H1 (cell line): ENCODE results near the gene SNX25. TPM values are rescaled to one million over a fixed set of nuclear protein-coding genes. Genes with fewer than 3 reads are reported as not detected.
A peak's percentile ranks its signal among the peaks of the same experiment; 100 is the strongest.

Experiments
- CTCF ChIA-PET: fragments of 300-600 bp; sonication (Branson Sonifier 250); formaldehyde crosslinking; loops from one replicate; lab custom pipeline; 2021; ENCODE audit not compliant: partially characterized antibody; lab: Charles Lee
- POLR2A ChIA-PET: fragments of 300-600 bp; sonication (Branson Sonifier 250); formaldehyde crosslinking; loops from one replicate; lab custom pipeline; 2021; ENCODE audit warnings: inconsistent platforms; ENCODE audit not compliant: partially characterized antibody; lab: Charles Lee
- DNase-seq, 2 experiments: peaks; one replicate each; pipeline versions ENCODE4 v3.0.0 to v3.0.0-alpha.2; 2010 to 2022; ENCODE audit warnings: low spot score in 2 of 2, low read depth in 1 of 2, mixed read lengths in 1 of 2
- FAIRE-seq: peaks from 2 replicates; lab custom pipeline; 2011; peaks lifted over from hg19 to GRCh38; lab: Jason Lieb, UNC
- H2AFZ ChIP-seq: 2 replicates; pipeline ENCODE4 v1.8.1; 2012; ENCODE audit warnings: low read length, inconsistent platforms
- H2AK5ac ChIP-seq: 2 replicates; pipeline ENCODE4 v1.6.1; 2013; ENCODE audit warnings: low read depth, low read length
- H2BK120ac ChIP-seq: replicated peaks from 2 replicates; pipeline ENCODE3; 2013; ENCODE audit warnings: low read depth, low read length, inconsistent platforms
- H2BK12ac ChIP-seq: 2 replicates; pipeline ENCODE4 v1.6.1; 2013; ENCODE audit warnings: low read depth, low read length
- H2BK15ac ChIP-seq: 2 replicates; pipeline ENCODE4 v1.6.1; 2013; ENCODE audit warnings: low read length
- H2BK20ac ChIP-seq: 2 replicates; pipeline ENCODE4 v1.6.1; 2013; ENCODE audit warnings: low read length
- H2BK5ac ChIP-seq: 2 replicates; pipeline ENCODE4 v1.6.1; 2013; ENCODE audit warnings: low read depth, low read length
- H3K14ac ChIP-seq: 2 replicates; pipeline ENCODE4 v1.6.1; 2013; ENCODE audit warnings: inconsistent platforms; ENCODE audit not compliant: insufficient read length
- H3K18ac ChIP-seq: 2 replicates; pipeline ENCODE4 v1.6.1; 2013; ENCODE audit warnings: low read length; ENCODE audit errors: extremely low read depth
- H3K23ac ChIP-seq: 2 replicates; pipeline ENCODE4 v1.6.1; 2013; ENCODE audit warnings: inconsistent platforms; ENCODE audit not compliant: insufficient read length
- H3K23me2 ChIP-seq: 2 replicates; pipeline ENCODE4 v1.6.1; 2013; ENCODE audit warnings: low read depth, low read length
- H3K27ac ChIP-seq: 2 replicates; pipeline ENCODE4 v1.6.1; 2011; ENCODE audit warnings: low read depth, low read length, inconsistent platforms
- H3K27me3 ChIP-seq, 4 experiments: replicated peaks in 1 of 4; 1 replicate in 1 of 4; 2 replicates in 3 of 4; pipeline versions ENCODE4 v1.6.1 to v1.8.1; 2011 to 2013; ENCODE audit warnings: low read length in 3 of 4, mild to moderate bottlenecking in 3 of 4, inconsistent platforms in 2 of 4, mixed read lengths in 2 of 4, moderate library complexity in 1 of 4; ENCODE audit not compliant: control insufficient read depth in 3 of 4, insufficient read depth in 3 of 4; ENCODE audit errors: extremely low read depth in 1 of 4
- H3K36me3 ChIP-seq, 4 experiments: 2 replicates each; pipeline versions ENCODE4 v1.6.1 to v1.8.1; 2011 to 2013; ENCODE audit warnings: mild to moderate bottlenecking in 4 of 4, low read length in 3 of 4, moderate library complexity in 2 of 4, control low read depth in 1 of 4, inconsistent platforms in 1 of 4; ENCODE audit not compliant: insufficient read depth in 4 of 4, control insufficient read depth in 2 of 4
- H3K4ac ChIP-seq: replicated peaks from 2 replicates; pipeline ENCODE3; 2013; ENCODE audit warnings: low read length, low read depth, mixed read lengths, inconsistent platforms; ENCODE audit not compliant: insufficient read length
- H3K4me1 ChIP-seq, 4 experiments: replicated peaks in 1 of 4; 1 replicate in 1 of 4; 2 replicates in 3 of 4; pipeline versions ENCODE4 v1.6.1 to v1.8.1; 2011 to 2013; ENCODE audit warnings: low read length in 3 of 4, inconsistent platforms in 2 of 4, mixed read lengths in 1 of 4; ENCODE audit not compliant: insufficient read depth in 4 of 4, control insufficient read depth in 3 of 4
- H3K4me2 ChIP-seq, 2 experiments: 2 replicates each; pipeline versions ENCODE4 v1.6.1 to v1.8.1; 2011 to 2013; ENCODE audit warnings: low read depth in 2 of 2, low read length in 2 of 2, control low read depth in 1 of 2, inconsistent platforms in 1 of 2, mild to moderate bottlenecking in 1 of 2; ENCODE audit not compliant: insufficient read depth in 1 of 2
- H3K4me3 ChIP-seq, 4 experiments: fragments of 200-600, 300-600 bp in 1 of 4; sonication (generic), shearing (Covaris generic), sonication (Bioruptor Twin) in 1 of 4; 2 replicates each; pipeline versions ENCODE4 v1.5.1 to v1.8.1; 2011 to 2016; ENCODE audit warnings: low read length in 4 of 4, low read depth in 3 of 4, control low read depth in 2 of 4, inconsistent platforms in 2 of 4, mild to moderate bottlenecking in 2 of 4, mixed read lengths in 1 of 4, moderate library complexity in 1 of 4; ENCODE audit not compliant: insufficient read depth in 2 of 4; ENCODE audit errors: extremely low read depth in 1 of 4
- H3K56ac ChIP-seq: replicated peaks from 2 replicates; pipeline ENCODE3; 2013; ENCODE audit warnings: low read depth, mild to moderate bottlenecking, mixed read lengths, low read length, inconsistent platforms; ENCODE audit not compliant: insufficient read length
- H3K79me1 ChIP-seq: 2 replicates; pipeline ENCODE4 v1.6.1; 2013; ENCODE audit warnings: low read depth, low read length, control low read depth
- H3K79me2 ChIP-seq, 2 experiments: 2 replicates each; pipeline versions ENCODE4 v1.6.1 to v1.8.1; 2012 to 2013; ENCODE audit warnings: low read length in 2 of 2, mild to moderate bottlenecking in 2 of 2, inconsistent platforms in 1 of 2; ENCODE audit not compliant: insufficient read depth in 2 of 2, control insufficient read depth in 1 of 2
- H3K9ac ChIP-seq, 4 experiments: replicated peaks in 1 of 4; 1 replicate in 1 of 4; 2 replicates in 3 of 4; pipeline versions ENCODE4 v1.6.1 to v1.8.1; 2011 to 2013; ENCODE audit warnings: low read depth in 3 of 4, low read length in 3 of 4, control low read depth in 2 of 4, mild to moderate bottlenecking in 2 of 4, moderate library complexity in 2 of 4, inconsistent platforms in 1 of 4; ENCODE audit errors: extremely low read depth in 1 of 4
- H3K9me3 ChIP-seq, 2 experiments: 2 replicates each; pipeline versions ENCODE4 v1.6.1 to v1.8.1; 2012 to 2013; ENCODE audit warnings: mild to moderate bottlenecking in 2 of 2, moderate library complexity in 2 of 2, control low read depth in 1 of 2, inconsistent platforms in 1 of 2, low read depth in 1 of 2, low read length in 1 of 2, mixed read lengths in 1 of 2; ENCODE audit not compliant: insufficient read depth in 2 of 2
- H4K20me1 ChIP-seq, 2 experiments: replicated peaks in 1 of 2; 2 replicates each; pipeline versions ENCODE3 to v1.8.1; 2011 to 2013; ENCODE audit warnings: inconsistent platforms in 2 of 2, low read length in 2 of 2, mild to moderate bottlenecking in 1 of 2; ENCODE audit not compliant: insufficient read depth in 2 of 2, control insufficient read depth in 1 of 2
- H4K5ac ChIP-seq: 2 replicates; pipeline ENCODE4 v1.6.1; 2013; ENCODE audit warnings: low read length, low read depth, mixed read lengths, inconsistent platforms; ENCODE audit not compliant: insufficient read length
- H4K8ac ChIP-seq: 2 replicates; pipeline ENCODE4 v1.8.0; 2013; ENCODE audit warnings: mild to moderate bottlenecking, moderate library complexity, low read length, inconsistent platforms; ENCODE audit not compliant: insufficient read depth; ENCODE audit errors: extremely low read depth
- H4K91ac ChIP-seq: replicated peaks from 2 replicates; pipeline ENCODE3; 2013; ENCODE audit warnings: low read length, mixed read lengths, inconsistent platforms; ENCODE audit not compliant: insufficient read length
- CEBPB ChIP-seq: IDR thresholded peaks from 2 replicates; pipeline ENCODE4 v1.6.1; 2012; ENCODE audit warnings: low read depth, low read length
- EP300 ChIP-seq, 2 experiments: IDR thresholded peaks; 1 replicate in 1 of 2; 2 replicates in 1 of 2; pipeline ENCODE4 v1.6.1; 2011 to 2012; ENCODE audit warnings: low read depth in 2 of 2, low read length in 2 of 2, mild to moderate bottlenecking in 2 of 2, borderline replicate concordance in 1 of 2, inconsistent platforms in 1 of 2, moderate library complexity in 1 of 2
- HDAC2 ChIP-seq, 2 experiments: fragments of 300-600 bp in 1 of 2; sonication (generic) in 1 of 2; IDR thresholded peaks; 2 replicates each; pipeline ENCODE4 v1.6.1; 2011 to 2012; ENCODE audit warnings: low read depth in 2 of 2, low read length in 2 of 2, mild to moderate bottlenecking in 2 of 2, moderate library complexity in 2 of 2, borderline replicate concordance in 1 of 2, inconsistent platforms in 1 of 2
- MAFK ChIP-seq: IDR thresholded peaks from 2 replicates; pipeline ENCODE4 v1.6.1; 2012; ENCODE audit warnings: low read depth, mild to moderate bottlenecking, improper control_type of control experiment, low read length
- SIN3A ChIP-seq, 2 experiments: IDR thresholded peaks in 1 of 2; conservative IDR thresholded peaks in 1 of 2; 2 replicates each; pipeline ENCODE4 v1.6.1; 2011 to 2012; ENCODE audit warnings: low read length in 2 of 2, improper control_type of control experiment in 1 of 2, low read depth in 1 of 2, mild to moderate bottlenecking in 1 of 2
- SRF ChIP-seq: IDR thresholded peaks from 2 replicates; pipeline ENCODE4 v1.6.1; 2011; ENCODE audit warnings: mild to moderate bottlenecking, low read depth, low read length, moderate library complexity
- SUZ12 ChIP-seq: fragments of 200-600 bp; sonication (generic); IDR thresholded peaks from 2 replicates; pipeline ENCODE4 v1.6.1; 2012; ENCODE audit warnings: mild to moderate bottlenecking, inconsistent platforms, low read length, moderate library complexity, mixed read lengths
- WGBS, 2 experiments: shearing (Covaris generic) in 1 of 2; methylation state at CpG; one replicate each; pipeline versions ENCODE4 v1.1.6 to v1.1.7; 2013 to 2015; ENCODE audit warnings: low lambda C conversion rate in 2 of 2, mixed read lengths in 2 of 2, inconsistent platforms in 1 of 2, low coverage in 1 of 2, missing lambda C conversion rate in 1 of 2; ENCODE audit not compliant: insufficient replicate concordance in 2 of 2, insufficient coverage in 1 of 2, insufficient read length in 1 of 2; ENCODE audit errors: extremely low coverage in 1 of 2, missing lambda C conversion rate in 1 of 2; 5-methylcytosine and 5-hydroxymethylcytosine counted together
- polyA plus RNA-seq, 7 experiments: library from polyadenylated mRNA; depleted of rRNA in 3 of 7; stranded (reverse) in 5 of 7; unstranded in 2 of 7; fragments of >200 nt in 5 of 7; fragments of 200-250 nt in 2 of 7; gene quantifications; 1 replicate in 5 of 7; 2 replicates in 1 of 7; 4 replicates in 1 of 7; pipeline versions ENCODE4 v1.2.1 to v1.2.3, GENCODE V29; 2011 to 2013; ENCODE audit warnings: missing spikeins in 2 of 7, mixed read lengths in 2 of 7
- total RNA-seq: library from RNA; stranded (reverse); fragmentation: NEBNext Ultra II Directional; extraction: Animal tissue kit (Norgen Biotek cat#: 25700); gene quantifications from 2 replicates; pipeline ENCODE4 v1.2.1, GENCODE V29; 2021

Gene SNX25
- total and polyA plus RNA-seq, 2 of the 8 experiments (the other 6 are each of a cell fraction or from before 2014, with no cell fraction given): 5.4 to 19.9 TPM

DNA sequence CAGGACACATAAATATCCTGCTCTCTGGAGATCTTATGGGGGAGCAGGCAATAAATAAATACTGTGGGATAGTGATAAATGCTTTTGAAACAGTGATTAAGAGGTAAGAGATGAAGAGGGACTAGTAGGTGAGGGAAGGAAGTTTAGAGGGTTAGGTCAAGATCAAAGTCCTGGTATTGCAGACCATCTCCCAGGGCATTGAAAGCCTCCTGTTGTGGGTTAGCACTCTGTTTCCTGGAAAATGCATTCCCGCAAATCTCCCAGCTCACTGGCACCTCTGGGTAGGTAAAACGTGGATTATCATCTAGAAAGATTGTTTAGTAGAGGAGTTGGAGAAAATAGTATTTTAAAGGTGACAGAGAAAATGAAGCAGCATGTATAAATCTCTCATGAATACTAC is 2.2 kb downstream of the SNX25 start:
- H3K4me3 ChIP-seq: peak overlapping the region in 2 of 4 experiments; percentile 75 to 86; a peak in 3 of 8 replicates
- FAIRE-seq (no peak), DNase-seq (no peak)
- peaks cover 5 to 17% (median 11%) of the 10 kb centered on the region in 4 experiments; a peak in 5 of 7 replicates for H3K4me1 ChIP-seq
- no peak overlapping the region for H3K14ac ChIP-seq
- no peak overlapping the region for H2BK12ac ChIP-seq
- no peak overlapping the region; the same call in 1 of the 2 replicates for H3K18ac ChIP-seq
- no peak overlapping the region for H3K23ac ChIP-seq
- no peak overlapping the region for H3K9ac ChIP-seq
- H3K4ac ChIP-seq: no peak overlapping the region
- CTCF ChIA-PET: interaction anchor here (1.1 to 1.2 kb wide), 2 partner anchors 10 to 29 kb away, joined by 3 to 5 read pairs; no protein-coding TSS in a partner anchor
- TF ChIP-seq SRF: no peak
- TF ChIP-seq SIN3A (conservative IDR thresholded peaks at IDR 0.05 in 1 of 2, IDR thresholded peaks at IDR 0.05 in 1 of 2; ENCODE audit: low read depth in 1 of 2, low read length in 2 of 2): no peak
- no peak for TF ChIP-seq MAFK
- TF ChIP-seq HDAC2 (IDR thresholded peaks at IDR 0.05; ENCODE audit: borderline replicate concordance in 1 of 2, low read depth in 2 of 2, low read length in 2 of 2): no peak
- no peak for TF ChIP-seq EP300 (IDR thresholded peaks at IDR 0.05; ENCODE audit: borderline replicate concordance in 1 of 2, low read depth in 2 of 2, low read length in 2 of 2)
- no peak for TF ChIP-seq CEBPB
- no peak for TF ChIP-seq SUZ12
- H4K8ac ChIP-seq: no peak overlapping the region
- POLR2A ChIA-PET: interaction anchor here (0.8 to 1.3 kb wide), 2 partner anchors 9 to 102 kb away, joined by 3 to 4 read pairs; no protein-coding TSS in a partner anchor
- H3K27ac ChIP-seq: no peak overlapping the region
- no peaks in the 10 kb centered on the region for H3K36me3 ChIP-seq
- H4K5ac ChIP-seq: no peak overlapping the region
- H2BK5ac ChIP-seq: no peak overlapping the region
- peaks cover 0 to 3% (median 0%) of the 10 kb centered on the region in 4 experiments; a peak in 2 of 7 replicates for H3K27me3 ChIP-seq
- H3K23me2 ChIP-seq: peaks cover 8% of the 10 kb centered on the region
- peaks cover 4 to 5% of the 10 kb centered on the region in 2 experiments for H4K20me1 ChIP-seq
- no peaks in the 10 kb centered on the region for H3K9me3 ChIP-seq
- H4K91ac ChIP-seq: no peak overlapping the region
- no peak overlapping the region for H3K56ac ChIP-seq
- H3K4me2 ChIP-seq: peak overlapping the region; percentile 71 to 97
- no peak overlapping the region for H2AK5ac ChIP-seq
- 35% methylated on average over 2 of the region's 2 CpGs; no CpG with 5 or more reads in 1 of the 2 experiments for WGBS, 2 experiments
- H2BK20ac ChIP-seq: no peak overlapping the region
- no peak overlapping the region for H2BK15ac ChIP-seq
- H2AFZ ChIP-seq: no peak overlapping the region
- no peaks in the 10 kb centered on the region for H3K79me1 ChIP-seq
- H2BK120ac ChIP-seq: no peak overlapping the region
- H3K79me2 ChIP-seq: peaks cover 0 to 58% of the 10 kb centered on the region in 2 experiments; a peak in 3 of 4 replicates
